Epithelial cell of proximal tubule (primary cell): ENCODE measurements around the gene TULP3. TPM values are rescaled to one million over a fixed set of nuclear protein-coding genes. Genes with fewer than 3 reads are reported as not detected.
"Not testable (repeated sequence)": the region's sequence is repeated elsewhere in the genome, so short reads cannot be mapped to it uniquely, and the experiment has no call there.

ENCODE experiments used
- DNase-seq: peaks from one replicate; pipeline ENCODE4 v3.0.0-alpha.2; 2011; ENCODE audit warnings: low read depth
- H3K4me3 ChIP-seq: 2 replicates; pipeline ENCODE4 v1.5.1; 2011; ENCODE audit warnings: low read depth, mild to moderate bottlenecking, low read length
- CTCF ChIP-seq: conservative IDR thresholded peaks from 2 replicates; pipeline ENCODE4 v1.5.1; 2012; ENCODE audit warnings: low read depth, mild to moderate bottlenecking, low read length
- total RNA-seq: library from RNA; depleted of rRNA; stranded (reverse); fragments of >200 nt; gene quantifications from 2 replicates; pipeline ENCODE4 v1.2.3, GENCODE V29; 2015

TULP3 gene
- total RNA-seq, 1 donor from 2014 or later = 26.6 TPM

GRCh38 chr12:2858944-2859421, 31.7 kb upstream of the TULP3 start:
- no peak for DNase-seq
- TF ChIP-seq CTCF = no peak
- no peak overlapping the region for H3K4me3 ChIP-seq

- DNase-seq = no peak
- no peak for TF ChIP-seq CTCF
- no peak overlapping the region for H3K4me3 ChIP-seq
These were observed 30.5 kb upstream of the TULP3 start for GRCh38 chr12:2860170-2860569.

GRCh38 chr12:2862876-2863275, 27.8 kb upstream of the TULP3 start:
- TF ChIP-seq CTCF = no peak
- no peak for DNase-seq
- H3K4me3 ChIP-seq = no peak overlapping the region

- not testable (repeated sequence) for H3K4me3 ChIP-seq, DNase-seq
These were observed 27.3 kb upstream of the TULP3 start for GRCh38 chr12:2863402-2863801.

GRCh38 chr12:2864198-2864597, 26.5 kb upstream of the TULP3 start:
- no peak for DNase-seq
- TF ChIP-seq CTCF = no peak
- H3K4me3 ChIP-seq = no peak overlapping the region

- not testable (repeated sequence) for DNase-seq, H3K4me3 ChIP-seq
These were observed 21.6 kb upstream of the TULP3 start for GRCh38 chr12:2868986-2869632.

- H3K4me3 ChIP-seq = peak overlapping the region; percentile 92
- TF ChIP-seq CTCF = no peak
- DNase-seq = no peak
These were observed 14.2 kb upstream of the TULP3 start for GRCh38 chr12:2876431-2877046.

- no peak for TF ChIP-seq CTCF
- peak within 1 kb of the TSS; percentile 92 for H3K4me3 ChIP-seq
- no peak for DNase-seq
These were observed 13.4 kb upstream of the TULP3 start, which contains the start of the genes FOXM1 and RHNO1 for GRCh38 chr12:2877047-2877952. FOXM1 (minus strand) TSS chr12:2877174; CDS start chr12:2874478, 2,696 bp downstream. RHNO1 (plus strand) TSS chr12:2877223; CDS start chr12:2885367, 8,144 bp downstream.
